NB4 (cell line): Measurements from ENCODE around the gene PDZRN3.

Experiments
- DNase-seq: peaks from one replicate; pipeline ENCODE4 v3.0.0; 2010; ENCODE audit warnings: low read depth
- H3K4me3 ChIP-seq: one replicate; pipeline ENCODE4 v1.5.1; 2011; ENCODE audit warnings: mild to moderate bottlenecking, low read depth, low read length, moderate library complexity
- MYC ChIP-seq: IDR thresholded peaks from 2 replicates; pipeline ENCODE4 v1.6.1; 2011; ENCODE audit warnings: low read depth, low read length
- POLR2A ChIP-seq: IDR thresholded peaks from 2 replicates; pipeline ENCODE4 v1.6.1; 2011; ENCODE audit warnings: mild to moderate bottlenecking; ENCODE audit not compliant: insufficient read length; ENCODE audit errors: extremely low read depth
- TF ChIP-seq, protein P1 (sequence below): IDR thresholded peaks from 2 replicates; pipeline ENCODE4 v1.6.1; 2011; ENCODE audit warnings: low read depth, low read length
- TF ChIP-seq, protein P2 (sequence below): IDR thresholded peaks from one replicate; pipeline ENCODE4 v1.5.1; 2012; ENCODE audit warnings: low read depth, low read length

PDZRN3 gene

DNA sequence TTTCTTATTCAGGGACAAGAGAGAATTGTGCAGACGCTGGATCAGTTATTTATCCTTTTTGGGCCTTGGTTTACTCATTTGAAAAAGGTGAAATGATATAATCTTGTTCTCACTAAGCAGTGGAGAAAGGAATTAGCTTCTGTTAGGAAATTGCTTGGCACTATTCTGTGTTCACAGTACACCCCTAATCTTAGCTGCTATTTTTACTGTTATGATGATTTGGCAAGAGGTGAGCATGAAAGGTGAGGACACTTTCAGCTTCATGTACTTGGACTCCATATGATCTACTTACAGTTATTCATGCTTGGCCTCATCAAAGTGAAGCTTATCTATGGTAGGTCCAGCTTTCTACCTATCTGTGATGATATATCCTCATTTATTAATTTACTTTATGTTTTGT lies 282.7 kb downstream of the PDZRN3 start:
- H3K4me3 ChIP-seq, result no peak overlapping the region
- DNase-seq, result no peak
- TF ChIP-seq, protein P1, sequence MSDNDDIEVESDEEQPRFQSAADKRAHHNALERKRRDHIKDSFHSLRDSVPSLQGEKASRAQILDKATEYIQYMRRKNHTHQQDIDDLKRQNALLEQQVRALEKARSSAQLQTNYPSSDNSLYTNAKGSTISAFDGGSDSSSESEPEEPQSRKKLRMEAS, result no peak

DNA sequence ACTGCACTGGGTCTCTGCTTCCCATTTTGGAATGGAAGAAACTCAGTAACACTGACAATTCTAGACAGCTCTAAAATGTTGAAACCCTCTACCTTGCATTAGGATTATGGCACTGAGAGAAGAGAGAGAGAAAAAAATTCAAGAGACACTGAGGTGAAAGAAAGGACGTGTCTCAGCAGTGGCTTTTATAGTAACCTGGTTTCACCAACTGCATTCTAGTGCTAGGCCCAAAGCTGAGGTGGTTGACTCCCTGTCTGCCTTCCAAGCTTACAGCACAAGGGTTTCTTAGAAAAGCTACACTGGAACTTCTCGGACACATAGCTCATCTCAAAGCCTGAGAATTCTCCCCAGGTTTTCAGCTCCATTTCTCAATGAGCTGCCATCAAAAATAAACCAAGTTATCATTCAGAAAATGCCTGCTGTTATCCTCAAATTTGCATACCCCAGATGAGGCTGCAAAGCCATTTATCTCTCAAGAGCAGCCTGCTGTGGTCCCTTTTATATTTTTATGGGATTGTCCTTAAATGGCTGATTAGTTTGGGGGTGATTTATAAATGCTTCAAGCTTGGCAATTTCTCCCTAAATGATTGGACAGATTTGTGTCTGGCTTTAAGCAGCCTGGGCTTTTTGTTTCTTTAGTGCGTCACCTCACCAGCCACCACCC lies 283.3 kb downstream of the PDZRN3 start:
- DNase-seq, result no peak
- H3K4me3 ChIP-seq, result no peak overlapping the region
- TF ChIP-seq POLR2A (no peak), MYC (no peak)
- TF ChIP-seq, protein P2, sequence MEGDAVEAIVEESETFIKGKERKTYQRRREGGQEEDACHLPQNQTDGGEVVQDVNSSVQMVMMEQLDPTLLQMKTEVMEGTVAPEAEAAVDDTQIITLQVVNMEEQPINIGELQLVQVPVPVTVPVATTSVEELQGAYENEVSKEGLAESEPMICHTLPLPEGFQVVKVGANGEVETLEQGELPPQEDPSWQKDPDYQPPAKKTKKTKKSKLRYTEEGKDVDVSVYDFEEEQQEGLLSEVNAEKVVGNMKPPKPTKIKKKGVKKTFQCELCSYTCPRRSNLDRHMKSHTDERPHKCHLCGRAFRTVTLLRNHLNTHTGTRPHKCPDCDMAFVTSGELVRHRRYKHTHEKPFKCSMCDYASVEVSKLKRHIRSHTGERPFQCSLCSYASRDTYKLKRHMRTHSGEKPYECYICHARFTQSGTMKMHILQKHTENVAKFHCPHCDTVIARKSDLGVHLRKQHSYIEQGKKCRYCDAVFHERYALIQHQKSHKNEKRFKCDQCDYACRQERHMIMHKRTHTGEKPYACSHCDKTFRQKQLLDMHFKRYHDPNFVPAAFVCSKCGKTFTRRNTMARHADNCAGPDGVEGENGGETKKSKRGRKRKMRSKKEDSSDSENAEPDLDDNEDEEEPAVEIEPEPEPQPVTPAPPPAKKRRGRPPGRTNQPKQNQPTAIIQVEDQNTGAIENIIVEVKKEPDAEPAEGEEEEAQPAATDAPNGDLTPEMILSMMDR, result no peak
- TF ChIP-seq, protein P1, result no peak

DNA sequence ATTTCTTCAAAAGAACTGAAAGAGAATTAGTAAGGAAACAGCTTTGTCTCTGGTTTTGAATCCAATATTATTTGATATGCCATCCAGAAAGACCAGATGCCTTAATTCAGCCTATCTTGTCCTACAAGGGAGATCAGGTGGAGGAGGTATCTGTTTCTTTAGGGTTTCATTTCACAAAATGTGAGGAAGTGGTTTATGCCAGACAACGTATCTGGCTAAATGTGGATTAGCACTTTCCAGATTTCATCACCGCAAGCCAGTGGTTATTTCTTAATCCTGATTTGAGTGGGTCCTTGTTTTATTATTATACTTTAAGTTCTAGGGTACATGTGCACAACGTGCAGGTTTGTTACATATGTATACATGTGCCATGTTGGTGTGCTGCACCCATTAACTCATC lies 292.2 kb downstream of the PDZRN3 start:
- peak; percentile 46 for DNase-seq
- TF ChIP-seq, protein P1, result no peak
- TF ChIP-seq MYC, result no peak
- no peak for TF ChIP-seq POLR2A

More for the DNA sequence above, 292.2 kb downstream of the PDZRN3 start:
- H3K4me3 ChIP-seq, result no peak overlapping the region
